Measurements from ENCODE around the gene HOXD3. TPM values are rescaled to one million over a fixed set of nuclear protein-coding genes. Genes with fewer than 3 reads are reported as not detected.

HOXD3 gene
- total and polyA plus RNA-seq, 4 donors, result 0.07 to 2.5 (median 0.64) TPM

DNA sequence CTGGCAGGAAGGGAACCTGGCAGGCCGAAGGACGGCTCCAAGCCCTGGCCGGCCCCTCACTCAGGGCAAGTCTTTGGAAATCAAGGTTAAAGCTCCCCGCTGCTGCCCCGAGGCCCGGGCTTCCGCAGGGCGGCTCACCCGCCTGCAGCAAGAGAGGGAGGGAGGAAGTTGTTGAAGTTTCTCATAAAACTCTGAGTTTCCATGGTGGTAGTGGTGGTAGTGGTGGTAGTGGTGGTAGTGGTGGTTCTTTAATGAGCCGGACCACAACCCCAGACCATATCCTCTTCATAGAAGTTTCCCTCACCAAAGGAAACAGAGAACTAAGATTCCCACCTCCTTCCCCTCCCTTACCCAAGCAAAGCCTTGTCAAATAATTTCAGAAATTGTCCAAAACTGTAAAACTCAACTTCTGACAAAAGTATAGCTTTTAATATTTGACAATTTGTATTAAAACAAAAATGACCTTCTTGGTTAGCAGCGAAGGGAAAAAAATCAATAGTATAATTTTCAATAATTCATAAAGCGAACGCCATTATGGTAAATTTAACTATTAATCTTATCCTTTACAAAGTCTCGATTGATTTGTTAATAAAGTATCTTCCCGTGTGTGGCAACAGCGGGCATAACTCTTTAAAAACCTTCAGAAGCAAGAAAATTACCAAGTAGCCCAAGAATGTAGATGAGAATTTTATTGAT is 42.0 kb upstream of the HOXD3 start:
- no peak for DNase-seq
- TF ChIP-seq, protein P1, sequence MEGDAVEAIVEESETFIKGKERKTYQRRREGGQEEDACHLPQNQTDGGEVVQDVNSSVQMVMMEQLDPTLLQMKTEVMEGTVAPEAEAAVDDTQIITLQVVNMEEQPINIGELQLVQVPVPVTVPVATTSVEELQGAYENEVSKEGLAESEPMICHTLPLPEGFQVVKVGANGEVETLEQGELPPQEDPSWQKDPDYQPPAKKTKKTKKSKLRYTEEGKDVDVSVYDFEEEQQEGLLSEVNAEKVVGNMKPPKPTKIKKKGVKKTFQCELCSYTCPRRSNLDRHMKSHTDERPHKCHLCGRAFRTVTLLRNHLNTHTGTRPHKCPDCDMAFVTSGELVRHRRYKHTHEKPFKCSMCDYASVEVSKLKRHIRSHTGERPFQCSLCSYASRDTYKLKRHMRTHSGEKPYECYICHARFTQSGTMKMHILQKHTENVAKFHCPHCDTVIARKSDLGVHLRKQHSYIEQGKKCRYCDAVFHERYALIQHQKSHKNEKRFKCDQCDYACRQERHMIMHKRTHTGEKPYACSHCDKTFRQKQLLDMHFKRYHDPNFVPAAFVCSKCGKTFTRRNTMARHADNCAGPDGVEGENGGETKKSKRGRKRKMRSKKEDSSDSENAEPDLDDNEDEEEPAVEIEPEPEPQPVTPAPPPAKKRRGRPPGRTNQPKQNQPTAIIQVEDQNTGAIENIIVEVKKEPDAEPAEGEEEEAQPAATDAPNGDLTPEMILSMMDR (IDR thresholded peaks at IDR 0.05; ENCODE audit: control extremely low read depth, extremely low read depth), result no peak
- Histone ChIP-seq H3K27ac (ENCODE audit: low read depth in 1 of 2, low read length in 1 of 2) (no peak overlapping the region), H3K4me3 (no peak overlapping the region), H3K9ac (ENCODE audit: insufficient read depth in 1 of 2, low read length in 2 of 2) (no peak overlapping the region), H3K27me3 (ENCODE audit: control insufficient read depth in 3 of 3, insufficient read depth in 3 of 3, low read length in 2 of 3) (peaks cover 45 to 99% (median 98%) of the 10 kb centered on the region in 3 donors), H3K4me1 (ENCODE audit: control insufficient read depth in 5 of 5, insufficient read depth in 5 of 5, low read length in 5 of 5) (peaks cover 0 to 6% (median 0%) of the 10 kb centered on the region in 5 donors), H3K36me3 (ENCODE audit: control insufficient read depth in 4 of 4, insufficient read depth in 4 of 4, low read length in 4 of 4) (no peaks in the 10 kb centered on the region), H3K9me3 (ENCODE audit: control insufficient read depth in 4 of 4, insufficient read depth in 3 of 4, low read length in 3 of 4) (peaks cover 0 to 22% (median 0%) of the 10 kb centered on the region in 4 donors)
- WGBS, 2 donors, result 11 to 19% methylated on average over 16 of the region's 16 CpGs
- no peak for ATAC-seq (ENCODE audit: insufficient read depth, low FRiP score)

DNA sequence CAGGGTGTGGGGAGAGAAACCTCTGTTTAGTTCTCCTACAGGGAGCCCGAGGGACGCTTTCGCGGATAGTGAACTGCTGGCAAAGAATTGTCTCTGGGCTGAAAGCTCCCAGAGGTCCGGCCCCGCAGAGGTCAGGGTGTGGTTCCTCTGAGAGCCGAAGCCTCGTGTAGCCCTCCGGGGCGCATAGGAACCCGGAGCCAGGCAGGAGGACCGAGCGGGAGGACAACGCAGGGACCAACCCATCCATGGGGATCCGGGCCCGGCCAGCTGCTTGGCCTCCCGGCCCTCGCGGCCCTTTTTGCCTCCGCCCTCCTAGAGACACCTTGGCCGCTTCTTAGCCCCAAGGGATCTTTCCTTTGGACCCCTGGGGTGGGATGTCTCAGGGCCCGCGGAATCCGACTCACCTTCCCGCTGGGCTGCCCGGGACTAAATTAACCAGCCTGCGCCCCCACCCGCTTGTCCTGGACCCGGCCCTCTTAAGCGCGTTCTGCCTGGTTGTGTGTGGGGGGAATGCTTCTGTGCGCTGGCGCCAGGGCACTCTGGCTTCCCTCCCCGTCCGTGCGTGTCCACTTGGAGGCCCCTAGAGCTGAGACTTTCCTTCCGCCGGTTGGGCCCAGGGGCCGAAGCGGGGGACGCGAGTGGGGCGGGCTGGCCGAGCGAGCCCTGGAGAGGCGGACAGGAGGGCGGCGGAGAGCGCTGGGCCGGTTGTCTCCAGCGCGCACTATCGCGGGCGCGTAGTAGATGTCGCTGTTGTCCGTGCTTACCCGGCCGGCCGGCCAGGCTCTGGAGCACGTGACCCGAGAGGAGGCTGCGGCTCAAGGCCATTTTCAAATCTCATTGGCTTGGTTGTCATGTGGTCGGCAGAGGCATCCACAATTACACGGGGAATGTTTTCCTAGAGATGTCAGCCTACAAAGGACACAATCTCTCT is 41.0 kb upstream of the HOXD3 start, which contains the start of gene HOXD10:
Gene HOXD10, plus strand, starts transcription at position 896 of the 931 bp plus-strand sequence. CDS start 56 bp downstream, outside the sequence.
- WGBS, 2 donors, result 5 to 8% methylated on average over 64 to 66 of the region's 66 CpGs
- H3K4me3 ChIP-seq, result no peak within 1 kb of the TSS
- peaks cover 36 to 99% (median 98%) of the 10 kb centered on the region in 3 donors for H3K27me3 ChIP-seq (ENCODE audit: control insufficient read depth in 3 of 3, insufficient read depth in 3 of 3, low read length in 2 of 3)
- ATAC-seq (ENCODE audit: insufficient read depth, low FRiP score), result peak; percentile 34
- no peak within 1 kb of the TSS for H3K27ac ChIP-seq (ENCODE audit: low read depth in 1 of 2, low read length in 1 of 2)
- peaks cover 0 to 6% (median 0%) of the 10 kb centered on the region in 5 donors for H3K4me1 ChIP-seq (ENCODE audit: control insufficient read depth in 5 of 5, insufficient read depth in 5 of 5, low read length in 5 of 5)
- H3K9me3 ChIP-seq (ENCODE audit: control insufficient read depth in 4 of 4, insufficient read depth in 3 of 4, low read length in 3 of 4), result peaks cover 0 to 22% (median 0%) of the 10 kb centered on the region in 4 donors
- H3K9ac ChIP-seq (ENCODE audit: insufficient read depth in 1 of 2, low read length in 2 of 2), result no peak within 1 kb of the TSS
- no peaks in the 10 kb centered on the region for H3K36me3 ChIP-seq (ENCODE audit: control insufficient read depth in 4 of 4, insufficient read depth in 4 of 4, low read length in 4 of 4)
- TF ChIP-seq, protein P1 (IDR thresholded peaks at IDR 0.05; ENCODE audit: control extremely low read depth, extremely low read depth), result no peak
- peak in 1 of 3 donors; percentile 68 for DNase-seq

DNA sequence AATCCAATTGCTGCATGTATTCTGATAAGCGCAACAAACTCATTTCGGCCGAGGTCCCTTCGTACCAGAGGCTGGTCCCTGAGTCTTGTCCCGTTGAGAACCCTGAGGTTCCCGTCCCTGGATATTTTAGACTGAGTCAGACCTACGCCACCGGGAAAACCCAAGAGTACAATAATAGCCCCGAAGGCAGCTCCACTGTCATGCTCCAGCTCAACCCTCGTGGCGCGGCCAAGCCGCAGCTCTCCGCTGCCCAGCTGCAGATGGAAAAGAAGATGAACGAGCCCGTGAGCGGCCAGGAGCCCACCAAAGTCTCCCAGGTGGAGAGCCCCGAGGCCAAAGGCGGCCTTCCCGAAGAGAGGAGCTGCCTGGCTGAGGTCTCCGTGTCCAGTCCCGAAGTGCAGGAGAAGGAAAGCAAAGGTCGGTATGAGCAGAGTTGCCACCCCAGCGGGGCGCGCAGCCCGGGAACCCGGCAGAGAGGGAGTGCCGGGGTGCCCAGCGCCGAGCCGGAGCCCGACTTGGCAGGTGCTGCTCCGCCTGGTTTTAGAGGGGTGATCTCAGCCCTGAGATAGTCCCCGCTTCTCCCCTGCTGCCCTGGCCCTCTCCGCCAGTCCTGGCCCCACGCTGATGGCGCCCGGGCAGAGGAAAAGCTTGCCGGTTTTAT is 39.8 kb upstream of the HOXD3 start:
- H3K4me3 ChIP-seq, result no peak overlapping the region
- WGBS, 2 donors, result 20 to 21% methylated on average over 37 to 40 of the region's 40 CpGs
- peaks cover 36 to 96% (median 93%) of the 10 kb centered on the region in 3 donors for H3K27me3 ChIP-seq (ENCODE audit: control insufficient read depth in 3 of 3, insufficient read depth in 3 of 3, low read length in 2 of 3)

More for the DNA sequence above, 39.8 kb upstream of the HOXD3 start:
- Histone ChIP-seq H3K9me3 (ENCODE audit: control insufficient read depth in 4 of 4, insufficient read depth in 3 of 4, low read length in 3 of 4) (peaks cover 0 to 19% (median 0%) of the 10 kb centered on the region in 4 donors), H3K27ac (ENCODE audit: low read depth in 1 of 2, low read length in 1 of 2) (no peak overlapping the region), H3K9ac (ENCODE audit: insufficient read depth in 1 of 2, low read length in 2 of 2) (no peak overlapping the region), H3K4me1 (ENCODE audit: control insufficient read depth in 5 of 5, insufficient read depth in 5 of 5, low read length in 5 of 5) (peaks cover 0 to 5% (median 0%) of the 10 kb centered on the region in 5 donors), H3K36me3 (ENCODE audit: control insufficient read depth in 4 of 4, insufficient read depth in 4 of 4, low read length in 4 of 4) (no peaks in the 10 kb centered on the region)
- DNase-seq (no peak), ATAC-seq (ENCODE audit: insufficient read depth, low FRiP score) (no peak)
- TF ChIP-seq, protein P1 (IDR thresholded peaks at IDR 0.05; ENCODE audit: control extremely low read depth, extremely low read depth), result no peak

All from lung (tissue), 12 donors.